Stimulated activated CD4-positive, alpha-beta T cell treated with anti-CD3 and anti-CD28 coated beads, TNF-alpha, amount 100 ng/mL, for 1 hour (primary cell): ENCODE measurements around the gene FAM229B.
"Not testable (repeated sequence)": the region's sequence is repeated elsewhere in the genome, so short reads cannot be mapped to it uniquely, and the experiment has no call there.

Source experiments
- DNase-seq, 3 donors: peaks; one replicate each; pipeline ENCODE4 v3.0.0-alpha.2; 2020; ENCODE audit warnings: low read depth in 3 of 3, low spot score in 1 of 3

The FAM229B gene

DNA sequence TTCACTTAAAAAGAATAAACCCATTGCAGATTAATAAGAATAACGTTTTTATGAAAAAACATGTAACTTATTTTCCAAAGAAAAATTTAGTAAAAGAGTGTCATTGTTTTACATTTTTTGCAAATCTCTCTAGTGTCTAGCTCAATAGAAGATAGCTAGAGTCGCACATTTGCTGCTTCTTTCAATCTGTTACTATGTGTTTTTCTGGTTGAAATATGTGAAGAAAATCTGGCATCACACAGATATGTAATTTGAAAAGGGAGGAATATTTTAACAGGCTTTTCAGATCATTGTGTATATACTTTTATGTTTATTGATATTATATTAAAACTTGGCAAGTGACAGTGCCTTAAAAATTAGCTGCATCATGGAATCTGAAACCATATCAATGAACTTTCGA lies 24.4 kb upstream of the FAM229B start:
- no peak for DNase-seq

GRCh38 chr6:112065426-112065986 lies 21.9 kb upstream of the FAM229B start:
- no peak for DNase-seq

DNA sequence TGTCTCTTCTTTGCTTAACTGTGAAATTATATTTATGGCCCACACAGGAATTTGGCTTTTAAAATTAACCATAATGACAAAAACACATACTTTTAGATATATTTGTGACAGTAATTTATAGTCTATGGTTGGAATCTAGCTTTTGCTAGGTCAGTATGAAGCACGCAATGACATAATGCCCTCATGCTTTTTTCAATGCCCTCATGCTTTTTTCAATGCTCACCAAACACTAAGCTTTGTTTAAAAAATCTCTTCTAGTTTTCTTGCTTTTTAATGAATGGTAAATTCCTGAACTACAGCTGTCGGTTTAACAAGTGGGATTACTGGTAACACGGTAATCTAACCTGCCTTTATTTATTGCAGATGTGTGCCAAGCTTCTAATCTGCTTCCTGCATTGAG lies 20.8 kb upstream of the FAM229B start:
- DNase-seq: no peak

- DNase-seq: no peak
Observed at GRCh38 chr6:112081569-112081968, 5.8 kb upstream of the FAM229B start.

DNA sequence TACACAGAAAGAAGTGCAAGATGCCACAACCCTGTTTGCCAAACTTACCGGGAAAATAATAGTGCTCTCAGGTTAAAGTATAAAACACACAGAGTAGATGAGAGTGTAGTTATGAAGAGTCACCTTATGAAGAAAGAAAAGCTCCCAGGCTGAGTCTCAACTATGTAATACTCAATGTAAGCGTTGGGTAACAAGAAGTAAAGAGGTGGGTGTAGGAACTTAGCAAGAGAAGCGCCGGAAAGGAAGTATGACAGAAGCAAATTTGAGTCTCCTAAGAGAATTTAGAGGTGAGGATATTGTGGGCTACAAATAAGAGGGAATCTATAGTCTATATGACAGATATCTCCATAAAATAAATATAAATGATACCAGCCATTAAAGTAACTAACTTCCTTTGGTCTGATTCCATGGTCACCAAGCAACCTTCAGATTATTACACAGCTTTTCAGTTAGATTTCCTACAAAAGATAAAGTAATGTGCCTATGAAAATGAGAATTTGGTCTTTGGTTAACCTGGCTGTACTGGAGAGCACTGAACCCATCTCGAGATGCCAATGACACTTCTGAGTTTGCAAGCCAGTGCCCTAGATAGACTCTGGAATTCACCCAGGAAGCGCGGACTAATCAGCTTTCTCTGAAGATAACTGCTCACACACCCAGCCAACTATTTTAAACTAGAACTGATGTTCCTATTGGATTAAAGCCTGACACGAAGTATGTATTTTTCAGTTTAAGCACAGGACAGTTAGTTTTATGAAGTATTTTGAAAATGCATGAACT lies 1.9 kb upstream of the FAM229B start:
- DNase-seq: no peak

DNA sequence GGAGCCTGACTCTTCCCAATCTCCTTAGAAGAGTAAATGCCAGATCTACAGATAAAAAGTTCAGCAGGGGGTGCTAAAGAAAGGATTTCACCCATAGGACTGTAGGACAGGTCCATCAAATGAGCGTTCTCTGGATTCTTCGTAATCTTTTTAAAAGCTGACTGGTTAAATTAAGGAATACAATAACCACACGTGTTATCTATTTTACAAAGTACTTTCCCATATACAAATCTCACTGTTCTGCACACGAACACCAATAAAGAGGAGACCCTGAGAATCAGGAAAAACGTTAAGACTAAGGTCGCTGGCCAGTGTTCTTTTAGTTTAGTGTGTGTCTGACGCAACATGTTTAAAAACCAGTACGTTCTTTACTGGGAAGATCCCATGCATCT lies 651 bp upstream of the FAM229B start:
- no peak for DNase-seq

DNA sequence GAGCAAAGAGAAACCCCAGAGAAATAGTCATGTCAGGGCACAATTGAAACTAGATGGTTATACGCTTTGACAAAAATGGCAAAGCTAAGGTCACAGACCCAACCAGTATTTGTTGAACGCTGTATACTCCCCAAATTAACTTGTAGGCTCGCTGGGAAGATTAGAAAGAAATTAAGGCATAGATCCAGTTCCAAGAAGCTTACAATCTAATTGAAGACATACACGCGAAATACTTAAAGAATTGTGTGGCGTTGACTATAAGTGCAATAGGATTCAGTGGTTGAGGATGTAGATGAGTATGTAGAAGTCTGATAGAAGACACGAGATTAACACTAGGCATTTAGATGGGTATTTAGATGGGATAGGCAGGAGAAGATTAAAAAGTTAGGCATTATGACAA lies 525 bp downstream of the FAM229B start:
- no peak for DNase-seq

GRCh38 chr6:112096901-112097300 lies 9.5 kb downstream of the FAM229B start:
- DNase-seq: no peak

DNA sequence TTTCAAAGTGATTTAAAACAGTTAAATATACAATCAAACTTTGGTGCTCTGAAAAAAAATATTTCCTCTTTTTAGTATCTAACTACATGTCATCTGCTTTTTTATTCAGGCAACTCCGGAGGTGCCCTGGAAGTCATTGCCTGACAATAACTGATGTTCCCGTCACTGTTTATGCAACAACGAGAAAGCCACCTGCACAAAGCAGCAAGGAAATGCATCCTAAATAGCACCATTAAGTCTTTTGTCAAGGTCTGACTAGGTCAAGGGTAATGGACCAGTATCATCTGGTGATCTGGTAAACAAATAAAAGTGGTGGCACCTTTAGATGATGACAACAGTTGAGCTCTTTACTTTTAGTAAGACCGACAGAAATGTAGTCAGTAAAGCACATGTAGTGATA lies 13.2 kb downstream of the FAM229B start:
- no peak for DNase-seq

DNA sequence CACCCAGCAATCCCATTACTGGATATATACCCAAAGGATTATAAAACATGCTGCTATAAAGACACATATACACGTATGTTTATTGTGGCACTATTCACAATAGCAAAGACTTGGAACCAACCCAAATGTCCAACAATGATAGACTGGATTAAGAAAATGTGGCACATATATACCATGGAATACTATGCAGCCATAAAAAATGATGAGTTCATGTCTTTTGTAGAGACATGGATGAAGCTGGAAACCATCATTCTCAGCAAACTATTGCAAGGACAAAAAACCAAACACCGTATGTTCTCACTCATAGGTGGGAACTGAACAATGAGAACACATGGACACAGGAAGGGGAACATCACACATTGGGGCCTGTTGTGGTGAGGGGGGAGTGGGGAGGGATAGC lies 18.6 kb downstream of the FAM229B start:
- DNase-seq: not testable (repeated sequence)

DNA sequence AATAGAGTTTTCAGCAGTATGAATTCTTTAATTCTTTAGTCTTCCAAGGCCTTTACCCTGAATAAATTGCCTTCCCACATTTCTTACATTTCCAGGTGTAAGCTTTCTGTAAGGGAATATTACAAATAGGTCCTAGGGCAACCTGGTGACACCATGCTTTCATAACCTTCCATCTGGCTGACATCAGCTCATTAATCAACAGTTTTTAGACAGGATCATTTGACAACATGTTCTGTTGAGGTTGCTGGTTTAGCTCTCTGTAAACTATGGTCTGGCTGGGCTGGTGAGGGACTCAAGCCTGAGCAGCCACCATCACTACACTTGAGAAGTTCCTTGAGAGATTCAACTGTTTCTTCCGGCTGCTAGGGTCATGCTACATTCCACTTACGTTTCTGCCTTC lies 19.2 kb downstream of the FAM229B start:
- DNase-seq: no peak

- DNase-seq: no peak
Observed at GRCh38 chr6:112109262-112109661, 21.9 kb downstream of the FAM229B start.

DNA sequence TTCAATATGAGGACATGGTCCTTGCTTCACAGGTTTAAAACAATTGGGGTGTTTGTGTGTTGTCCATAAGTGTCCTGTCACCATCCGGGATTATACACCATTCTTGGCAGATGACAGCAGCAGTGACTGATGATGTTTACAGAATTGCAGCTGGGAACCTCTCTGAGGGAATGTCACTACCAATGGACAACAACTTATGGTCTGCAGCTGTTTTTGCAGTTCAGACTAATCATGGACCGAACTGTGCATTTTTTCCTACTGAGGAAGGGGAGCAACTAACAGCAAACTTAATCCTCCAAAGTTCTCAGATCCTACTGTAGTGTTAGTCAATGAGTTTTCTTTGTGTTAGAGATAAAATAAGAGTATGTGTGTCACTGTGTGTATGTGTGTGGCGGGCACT lies 26.0 kb downstream of the FAM229B start:
- no peak for DNase-seq

DNA sequence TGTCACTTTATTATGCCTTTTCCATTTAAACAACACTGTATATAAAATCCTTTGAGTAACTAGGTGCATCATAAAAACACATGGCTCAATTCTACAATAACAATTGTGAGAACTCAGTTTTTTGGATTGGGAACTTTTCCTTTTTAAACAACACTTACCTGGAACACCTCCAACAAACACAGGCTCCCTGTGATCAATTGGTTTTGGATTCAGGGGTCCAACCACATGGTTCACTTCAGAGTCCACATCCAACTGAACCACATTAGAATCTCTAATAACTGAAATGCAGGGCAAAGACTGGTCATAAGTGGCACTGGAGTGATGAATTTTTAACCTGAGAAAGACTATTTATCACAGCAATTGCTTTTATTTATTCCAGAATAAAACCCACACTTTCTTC lies 26.5 kb downstream of the FAM229B start:
- no peak for DNase-seq

GRCh38 chr6:112114577-112115223 lies 27.3 kb downstream of the FAM229B start:
- DNase-seq: no peak

DNA sequence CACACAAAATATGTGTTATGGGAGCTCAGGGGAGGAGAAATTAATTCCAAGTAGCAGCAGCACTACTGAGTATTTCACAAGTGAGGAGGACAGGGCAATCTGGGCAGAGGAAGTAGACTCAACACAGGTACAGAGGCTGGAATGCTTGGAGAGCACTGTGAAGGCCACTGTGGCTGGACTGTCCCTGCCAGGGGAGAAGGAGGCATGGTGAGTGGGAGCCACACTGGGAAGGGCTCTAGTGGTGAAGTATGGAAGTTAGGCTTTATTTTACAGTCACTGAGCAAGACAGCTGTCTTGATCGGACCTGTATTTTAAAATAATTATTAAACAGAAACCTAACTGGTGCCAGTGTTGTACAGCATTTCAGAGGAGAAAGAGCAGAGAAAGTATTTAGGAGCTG lies 28.8 kb downstream of the FAM229B start:
- DNase-seq: no peak

GRCh38 chr6:112117554-112117953 lies 30.2 kb downstream of the FAM229B start:
- DNase-seq: no peak

GRCh38 chr6:112118034-112118433 lies 30.6 kb downstream of the FAM229B start:
- DNase-seq: no peak

- DNase-seq: no peak
Observed at GRCh38 chr6:112122756-112123155, 35.4 kb downstream of the FAM229B start.

- DNase-seq: no peak
Observed at GRCh38 chr6:112123982-112124381, 36.6 kb downstream of the FAM229B start.

DNA sequence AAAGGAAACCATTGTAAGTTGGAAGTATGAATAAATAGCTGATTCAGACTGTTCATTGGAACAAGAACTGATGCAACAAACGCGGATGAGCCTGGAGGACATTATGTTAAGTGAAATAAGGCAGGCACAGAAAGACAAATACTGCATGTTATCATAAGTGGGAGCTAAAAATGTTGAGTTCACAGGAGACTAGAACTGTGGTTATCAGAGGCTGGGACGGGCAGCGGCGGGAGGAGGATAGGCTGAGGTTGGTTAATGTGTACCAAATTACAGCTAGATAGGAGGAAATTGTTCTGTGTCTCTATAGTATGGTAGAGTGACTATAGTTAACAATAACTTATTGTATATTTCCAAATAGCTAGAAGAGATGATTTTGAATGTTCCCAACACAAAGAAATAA lies 40.8 kb downstream of the FAM229B start:
- DNase-seq: no peak

DNA sequence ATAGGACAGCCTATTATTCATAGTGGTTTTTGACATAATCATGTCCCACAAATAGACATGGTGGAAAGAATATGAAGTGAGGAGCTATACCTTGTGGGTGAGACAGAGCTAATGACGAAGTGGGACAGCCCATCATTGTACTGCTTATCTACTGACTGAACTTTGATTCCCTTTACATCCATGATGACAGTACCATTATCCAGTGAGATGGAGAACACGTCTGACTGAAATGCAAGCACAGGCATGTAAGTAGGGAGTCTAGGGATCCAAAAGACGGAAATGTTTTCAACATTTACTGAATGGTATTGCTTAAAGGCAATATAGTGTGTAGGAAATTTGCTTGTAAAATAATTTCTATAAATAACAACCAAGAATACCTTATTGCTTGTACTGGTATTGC lies 43.5 kb downstream of the FAM229B start:
- DNase-seq: no peak

GRCh38 chr6:112139052-112139451 lies 51.7 kb downstream of the FAM229B start:
- DNase-seq: no peak
